HG03460 (cell line): ENCODE data around the gene MRAP2.
"Not testable (repeated sequence)": the region's sequence is repeated elsewhere in the genome, so short reads cannot be mapped to it uniquely, and the experiment has no call there.

ENCODE experiments used
- ATAC-seq: cut with Tn5 transposase; IDR thresholded peaks from one replicate; pipeline ENCODE4 v1.9.1; 2021; ENCODE audit not compliant: unreplicated experiment

MRAP2 gene

GRCh38 chr6:84123186-84123585, 89.6 kb downstream of the MRAP2 start:
- ATAC-seq, result no peak

GRCh38 chr6:84129588-84129987, 96.0 kb downstream of the MRAP2 start:
- not testable (repeated sequence) for ATAC-seq

GRCh38 chr6:84133385-84133784, 99.8 kb downstream of the MRAP2 start:
- not testable (repeated sequence) for ATAC-seq

- no peak for ATAC-seq
Observed at GRCh38 chr6:84135291-84135690, 101.7 kb downstream of the MRAP2 start.

- no peak for ATAC-seq
Observed at GRCh38 chr6:84136364-84137050, 102.9 kb downstream of the MRAP2 start.

GRCh38 chr6:84137051-84137375, 103.4 kb downstream of the MRAP2 start:
- ATAC-seq, result no peak

GRCh38 chr6:84137989-84138575, 104.5 kb downstream of the MRAP2 start:
- ATAC-seq, result no peak

- no peak for ATAC-seq
Observed at GRCh38 chr6:84139311-84139710, 105.7 kb downstream of the MRAP2 start.
